SK-N-SH treated with all-trans-retinoic acid at 6 μM for 48 hours (cell line): ENCODE data around the gene SLC28A2.

Experiments used
- ATAC-seq: fragments of 200-7000 bp; cut with Tn5 transposase; 3 replicates; pipeline ENCODE4 v1.9.1; 2020; ENCODE audit warnings: mild to moderate bottlenecking, moderate library complexity
- BACH2 ChIP-seq: fragments of 250-450 bp; sonication (Bioruptor Pico); IDR thresholded peaks from 2 replicates; pipeline ENCODE4 v1.9.0; 2021; ENCODE audit warnings: mild to moderate bottlenecking, borderline replicate concordance
- CSDC2 ChIP-seq: fragments of 250-450 bp; sonication (Bioruptor Pico); IDR thresholded peaks from 2 replicates; pipeline ENCODE4 v1.5.0; 2020; ENCODE audit warnings: mild to moderate bottlenecking, moderate library complexity
- CSRNP3 ChIP-seq: fragments of 250-450 bp; sonication (Bioruptor Pico); IDR thresholded peaks from 2 replicates; pipeline ENCODE4 v1.5.1; 2021; ENCODE audit warnings: mild to moderate bottlenecking, moderate library complexity
- ESRRG ChIP-seq: fragments of 250-450 bp; sonication (Bioruptor Pico); IDR thresholded peaks from 2 replicates; pipeline ENCODE4 v1.6.1; 2021; ENCODE audit warnings: mild to moderate bottlenecking
- ISL1 ChIP-seq: fragments of 250-450 bp; sonication (Bioruptor Pico); IDR thresholded peaks from 2 replicates; pipeline ENCODE4 v2.1.2; 2022; ENCODE audit warnings: mild to moderate bottlenecking, moderate library complexity
- OSR1 ChIP-seq: fragments of 250-450 bp; sonication (Bioruptor Pico); IDR thresholded peaks from 2 replicates; pipeline ENCODE4 v1.8.0; 2022; ENCODE audit warnings: moderate library complexity, mild to moderate bottlenecking, inconsistent platforms
- PATZ1 ChIP-seq: fragments of 250-450 bp; sonication (Bioruptor Pico); IDR thresholded peaks from 2 replicates; pipeline ENCODE4 v1.8.0; 2020; ENCODE audit warnings: mild to moderate bottlenecking, moderate library complexity, borderline replicate concordance
- POU6F1 ChIP-seq: fragments of 250-450 bp; sonication (Bioruptor Pico); IDR thresholded peaks from 2 replicates; pipeline ENCODE4 v1.8.0; 2021; ENCODE audit warnings: low read depth, mild to moderate bottlenecking, moderate library complexity, borderline replicate concordance
- RARB ChIP-seq: fragments of 250-450 bp; sonication (Bioruptor Pico); IDR thresholded peaks from 2 replicates; pipeline ENCODE4 v1.8.0; 2021; ENCODE audit warnings: mild to moderate bottlenecking, moderate library complexity
- SNAI2 ChIP-seq: fragments of 250-450 bp; sonication (Bioruptor Pico); IDR thresholded peaks from 2 replicates; pipeline ENCODE4 v1.5.0; 2020; ENCODE audit warnings: mild to moderate bottlenecking, moderate library complexity
- TCF4 ChIP-seq: fragments of 250-450 bp; sonication (Bioruptor Pico); IDR thresholded peaks from 2 replicates; pipeline ENCODE4 v1.8.0; 2021; ENCODE audit warnings: mild to moderate bottlenecking, moderate library complexity, borderline replicate concordance
- TOX ChIP-seq: fragments of 250-450 bp; sonication (Bioruptor Pico); IDR thresholded peaks from 2 replicates; pipeline ENCODE4 v1.8.0; 2021; ENCODE audit warnings: mild to moderate bottlenecking, moderate library complexity, borderline replicate concordance
- TSHZ2 ChIP-seq: fragments of 250-450 bp; sonication (Bioruptor Pico); IDR thresholded peaks from 2 replicates; pipeline ENCODE4 v1.5.0; 2020; ENCODE audit warnings: mild to moderate bottlenecking, moderate library complexity
- ZC3H10 ChIP-seq: fragments of 250-450 bp; sonication (Bioruptor Pico); IDR thresholded peaks from 2 replicates; pipeline ENCODE4 v1.5.1; 2021; ENCODE audit warnings: mild to moderate bottlenecking, moderate library complexity
- ZFP30 ChIP-seq: fragments of 450-650 bp; formaldehyde crosslinking; IDR thresholded peaks from 2 replicates; pipeline ENCODE4 v1.5.0; 2022; ENCODE audit warnings: mild to moderate bottlenecking, moderate library complexity
- ZNF565 ChIP-seq: fragments of 450-650 bp; formaldehyde crosslinking; conservative IDR thresholded peaks from 2 replicates; pipeline ENCODE4 v1.5.0; 2020; ENCODE audit warnings: low read depth, mild to moderate bottlenecking, moderate library complexity
- ZNF70 ChIP-seq: fragments of 450-650 bp; formaldehyde crosslinking; IDR thresholded peaks from 2 replicates; pipeline ENCODE4 v1.5.0; 2020; ENCODE audit warnings: mild to moderate bottlenecking, moderate library complexity

Gene SLC28A2

GRCh38 chr15:45254405-45254804 is 2.4 kb downstream of the SLC28A2 start:
- TF ChIP-seq ZNF70 (CRISPR knock-in tag) (no peak), PATZ1 (CRISPR knock-in tag) (no peak), CSDC2 (CRISPR knock-in tag) (no peak), TOX (CRISPR knock-in tag) (no peak), RARB (CRISPR knock-in tag) (no peak), ZNF565 (CRISPR knock-in tag) (no peak)
- ATAC-seq = no peak

GRCh38 chr15:45254824-45255223 is 2.8 kb downstream of the SLC28A2 start:
- ATAC-seq = peak; percentile 44; the same call in 2 of the 3 replicates

- no peak for TF ChIP-seq SNAI2 (CRISPR knock-in tag)
- no peak for TF ChIP-seq ISL1
- no peak for TF ChIP-seq ZFP30 (CRISPR knock-in tag)
Observed at GRCh38 chr15:45259796-45260195, 7.8 kb downstream of the SLC28A2 start.

GRCh38 chr15:45262906-45263461 is 10.9 kb downstream of the SLC28A2 start:
- no peak for ATAC-seq

More at GRCh38 chr15:45259796-45260195, 7.8 kb downstream of the SLC28A2 start:
- ATAC-seq = no peak

GRCh38 chr15:45263854-45264253 is 11.8 kb downstream of the SLC28A2 start:
- TF ChIP-seq POU6F1 (no peak), ESRRG (CRISPR knock-in tag) (no peak), BACH2 (CRISPR knock-in tag) (no peak), TSHZ2 (CRISPR knock-in tag) (no peak), CSRNP3 (CRISPR knock-in tag) (no peak), RARB (CRISPR knock-in tag) (no peak), ZNF565 (CRISPR knock-in tag) (no peak), ZFP30 (CRISPR knock-in tag) (no peak), ISL1 (no peak)
- ATAC-seq = no peak

More at GRCh38 chr15:45262906-45263461, 10.9 kb downstream of the SLC28A2 start:
- no peak for TF ChIP-seq RARB (CRISPR knock-in tag)
- TF ChIP-seq OSR1 (CRISPR knock-in tag) = no peak
- TF ChIP-seq ZC3H10 (CRISPR knock-in tag) = no peak

GRCh38 chr15:45265506-45265905 is 13.5 kb downstream of the SLC28A2 start:
- TF ChIP-seq TCF4 (CRISPR knock-in tag) (no peak), ZNF565 (CRISPR knock-in tag) (no peak)
- no peak for ATAC-seq
